ENCODE results near the gene CDK14.

GRCh38 chr7:90894122-90894521 is 298.0 kb downstream of the CDK14 start:
- no peak for TF ChIP-seq CTCF (IDR thresholded peaks at IDR 0.05; ENCODE audit: low read depth, low read length, missing input control)
- no peak for TF ChIP-seq MAX (IDR thresholded peaks at IDR 0.05)
- TF ChIP-seq RAD21 (IDR thresholded peaks at IDR 0.05), result no peak
- no peak for TF ChIP-seq REST (IDR thresholded peaks at IDR 0.05)
- TF ChIP-seq TAF1 (conservative IDR thresholded peaks at IDR 0.05), result no peak
- no peak for TF ChIP-seq YY1 (IDR thresholded peaks at IDR 0.05)
- no peak for TF ChIP-seq ZBTB33 (IDR thresholded peaks at IDR 0.05)
- no peak for TF ChIP-seq FOXA1 (IDR thresholded peaks at IDR 0.05)
- no peak for TF ChIP-seq NR2F2 (IDR thresholded peaks at IDR 0.05)
- no peak for TF ChIP-seq JUND (IDR thresholded peaks at IDR 0.05)
- no peak for TF ChIP-seq RXRA (IDR thresholded peaks at IDR 0.05)
- TF ChIP-seq SP1 (IDR thresholded peaks at IDR 0.05), result no peak
